Measurements from ENCODE around the gene KRTAP19-8.

The KRTAP19-8 gene

GRCh38 chr21:31012133-31013089 is 25.9 kb downstream of the KRTAP19-8 start:
- DNase-seq (ENCODE audit: low spot score), result no peak

- DNase-seq (ENCODE audit: low spot score), result no peak
These were observed 26.9 kb downstream of the KRTAP19-8 start for GRCh38 chr21:31011412-31011811.

GRCh38 chr21:31008355-31008754 is 29.9 kb downstream of the KRTAP19-8 start:
- no peak for DNase-seq (ENCODE audit: low spot score)

- DNase-seq (ENCODE audit: low spot score), result no peak
These were observed 33.3 kb downstream of the KRTAP19-8 start for GRCh38 chr21:31005019-31005418.

GRCh38 chr21:31003471-31003870 is 34.8 kb downstream of the KRTAP19-8 start:
- DNase-seq (ENCODE audit: low spot score), result no peak

- DNase-seq (ENCODE audit: low spot score), result no peak
These were observed 40.7 kb downstream of the KRTAP19-8 start for GRCh38 chr21:30997541-30997940.

GRCh38 chr21:30996728-30997127 is 41.5 kb downstream of the KRTAP19-8 start:
- DNase-seq (ENCODE audit: low spot score), result no peak

- DNase-seq (ENCODE audit: low spot score), result no peak
These were observed 43.3 kb downstream of the KRTAP19-8 start for GRCh38 chr21:30994932-30995331.

GRCh38 chr21:30990514-30991262 is 47.6 kb downstream of the KRTAP19-8 start:
- DNase-seq (ENCODE audit: low spot score), result no peak

GRCh38 chr21:30988706-30989105 is 49.6 kb downstream of the KRTAP19-8 start:
- peak; percentile 91 for DNase-seq (ENCODE audit: low spot score)

Data from pons (tissue), 1 donor.